Tibial nerve (tissue), 3 donors: ENCODE measurements around the gene ANKRD26.

Source experiments
- POLR2A ChIP-seq, 2 donors: fragments of 450-650 bp; IDR thresholded peaks; one replicate each; pipeline ENCODE4 v1.6.1; 2017; ENCODE audit warnings: antibody characterized with exemption in 2 of 2, mild to moderate bottlenecking in 2 of 2, moderate library complexity in 2 of 2
- TF ChIP-seq, protein P1 (sequence below), 5 experiments: fragments of 200-600 bp in 3 of 5; fragments of 450-650 bp in 2 of 5; sonication (generic) in 3 of 5; IDR thresholded peaks; one replicate each; pipeline ENCODE4 v1.5.1; 2016 to 2019; ENCODE audit warnings: antibody characterized with exemption in 5 of 5, mild to moderate bottlenecking in 3 of 5, moderate library complexity in 2 of 5

DNA sequence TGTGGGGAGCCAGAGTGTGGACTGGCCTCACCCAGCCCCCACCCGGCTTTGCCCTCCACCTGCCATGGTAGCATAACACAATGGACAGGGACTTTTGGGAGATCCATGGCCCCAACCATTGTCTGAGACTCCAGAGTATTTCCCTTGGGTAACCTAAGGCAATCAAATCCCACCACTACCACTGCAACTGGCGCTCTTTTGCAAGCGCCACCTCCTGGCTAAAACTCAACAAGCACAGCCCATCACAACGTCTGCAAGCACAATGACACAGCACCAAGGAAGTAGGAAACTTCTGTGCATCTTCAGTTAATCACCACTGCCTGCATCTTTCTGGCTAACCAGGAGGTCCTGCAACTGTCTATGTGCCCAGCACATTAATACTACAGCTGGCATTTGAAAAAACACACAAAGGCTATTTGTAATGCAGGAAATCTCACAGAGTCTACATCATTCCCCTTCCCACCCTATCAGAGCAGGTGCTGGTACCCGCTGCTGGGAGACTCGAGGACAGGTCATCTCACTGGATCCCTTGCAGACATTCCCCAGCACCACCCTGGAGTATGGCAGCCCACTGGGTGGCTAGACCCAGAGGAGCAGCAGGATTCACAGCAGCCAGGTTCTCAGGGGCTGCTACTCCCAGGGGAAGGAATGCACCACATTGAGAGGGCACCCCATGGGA lies 27.7 kb downstream of the ANKRD26 start:
- no peak for TF ChIP-seq POLR2A (IDR thresholded peaks at IDR 0.05)
- TF ChIP-seq, protein P1, sequence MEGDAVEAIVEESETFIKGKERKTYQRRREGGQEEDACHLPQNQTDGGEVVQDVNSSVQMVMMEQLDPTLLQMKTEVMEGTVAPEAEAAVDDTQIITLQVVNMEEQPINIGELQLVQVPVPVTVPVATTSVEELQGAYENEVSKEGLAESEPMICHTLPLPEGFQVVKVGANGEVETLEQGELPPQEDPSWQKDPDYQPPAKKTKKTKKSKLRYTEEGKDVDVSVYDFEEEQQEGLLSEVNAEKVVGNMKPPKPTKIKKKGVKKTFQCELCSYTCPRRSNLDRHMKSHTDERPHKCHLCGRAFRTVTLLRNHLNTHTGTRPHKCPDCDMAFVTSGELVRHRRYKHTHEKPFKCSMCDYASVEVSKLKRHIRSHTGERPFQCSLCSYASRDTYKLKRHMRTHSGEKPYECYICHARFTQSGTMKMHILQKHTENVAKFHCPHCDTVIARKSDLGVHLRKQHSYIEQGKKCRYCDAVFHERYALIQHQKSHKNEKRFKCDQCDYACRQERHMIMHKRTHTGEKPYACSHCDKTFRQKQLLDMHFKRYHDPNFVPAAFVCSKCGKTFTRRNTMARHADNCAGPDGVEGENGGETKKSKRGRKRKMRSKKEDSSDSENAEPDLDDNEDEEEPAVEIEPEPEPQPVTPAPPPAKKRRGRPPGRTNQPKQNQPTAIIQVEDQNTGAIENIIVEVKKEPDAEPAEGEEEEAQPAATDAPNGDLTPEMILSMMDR (IDR thresholded peaks at IDR 0.05), result no peak
